Measurements from ENCODE around the gene PDZRN4. TPM values are rescaled to one million over a fixed set of nuclear protein-coding genes. Genes with fewer than 3 reads are reported as not detected.

The PDZRN4 gene
- total RNA-seq, 4 donors from 2014 or later, result 1.1 to 14.0 (median 4.5) TPM

GRCh38 chr12:41466300-41466699, 278.2 kb downstream of the PDZRN4 start:
- no peaks in the 10 kb centered on the region for H3K36me3 ChIP-seq
- no peaks in the 10 kb centered on the region for H3K9me3 ChIP-seq
- no peak overlapping the region for H3K4me3 ChIP-seq

GRCh38 chr12:41466802-41467201, 278.7 kb downstream of the PDZRN4 start:
- Histone ChIP-seq H3K27ac (no peak overlapping the region), H3K4me3 (no peak overlapping the region), H3K9me3 (no peaks in the 10 kb centered on the region), H3K36me3 (no peaks in the 10 kb centered on the region), H3K27me3 (no peaks in the 10 kb centered on the region), H3K4me1 (no peaks in the 10 kb centered on the region)
- DNase-seq, result no peak
- TF ChIP-seq CTCF (IDR thresholded peaks at IDR 0.05), result no peak
- TF ChIP-seq POLR2A (IDR thresholded peaks at IDR 0.05), result no peak

More at GRCh38 chr12:41466300-41466699, 278.2 kb downstream of the PDZRN4 start:
- TF ChIP-seq POLR2A (IDR thresholded peaks at IDR 0.05), result no peak
- TF ChIP-seq CTCF (IDR thresholded peaks at IDR 0.05), result no peak
- Histone ChIP-seq H3K27ac (no peak overlapping the region), H3K27me3 (no peaks in the 10 kb centered on the region), H3K4me1 (no peaks in the 10 kb centered on the region)
- no peak for DNase-seq

- Histone ChIP-seq H3K27ac (no peak overlapping the region), H3K27me3 (no peaks in the 10 kb centered on the region), H3K4me1 (no peaks in the 10 kb centered on the region), H3K36me3 (no peaks in the 10 kb centered on the region), H3K9me3 (no peaks in the 10 kb centered on the region), H3K4me3 (no peak overlapping the region)
- TF ChIP-seq POLR2A (IDR thresholded peaks at IDR 0.05) (no peak), CTCF (IDR thresholded peaks at IDR 0.05) (no peak)
- no peak for DNase-seq
These were observed 279.6 kb downstream of the PDZRN4 start for GRCh38 chr12:41467591-41468325.

- Histone ChIP-seq H3K4me1 (no peaks in the 10 kb centered on the region), H3K9me3 (no peaks in the 10 kb centered on the region), H3K27ac (no peak overlapping the region), H3K27me3 (no peaks in the 10 kb centered on the region), H3K4me3 (no peak overlapping the region), H3K36me3 (no peaks in the 10 kb centered on the region)
- no peak for TF ChIP-seq CTCF (IDR thresholded peaks at IDR 0.05)
- no peak for TF ChIP-seq POLR2A (IDR thresholded peaks at IDR 0.05)
- no peak for DNase-seq
These were observed 280.2 kb downstream of the PDZRN4 start for GRCh38 chr12:41468341-41468740.

GRCh38 chr12:41468756-41469155, 280.6 kb downstream of the PDZRN4 start:
- no peak for TF ChIP-seq POLR2A (IDR thresholded peaks at IDR 0.05)
- no peak for TF ChIP-seq CTCF (IDR thresholded peaks at IDR 0.05)
- Histone ChIP-seq H3K4me3 (no peak overlapping the region), H3K27ac (no peak overlapping the region), H3K9me3 (no peaks in the 10 kb centered on the region), H3K36me3 (no peaks in the 10 kb centered on the region), H3K4me1 (no peaks in the 10 kb centered on the region), H3K27me3 (no peaks in the 10 kb centered on the region)
- no peak for DNase-seq

Data from Peyer's patch (tissue), 4 donors.